ENCODE results near the gene TLL1.

GRCh38 chr4:165992283-165992682, 119.2 kb downstream of the TLL1 start:
- no peak for TF ChIP-seq CTCF (IDR thresholded peaks at IDR 0.05; ENCODE audit: low read depth, low read length, poor library complexity, severe bottlenecking)
- TF ChIP-seq EZH2phosphoT487 (IDR thresholded peaks at IDR 0.05; ENCODE audit: borderline replicate concordance, low read length) = no peak
